Fibroblast of lung (primary cell): ENCODE results near the gene SRPX2.

Experiments
- EZH2 ChIP-seq: IDR thresholded peaks from 2 replicates; pipeline ENCODE4 v1.5.1; 2012; ENCODE audit warnings: low read length, control low read depth, mild to moderate bottlenecking; ENCODE audit errors: missing control alignments
- TF ChIP-seq, protein P1 (sequence below), 2 donors: IDR thresholded peaks in 1 of 2; conservative IDR thresholded peaks in 1 of 2; 1 replicate in 1 of 2; 2 replicates in 1 of 2; pipeline ENCODE4 v1.5.1; 2011 to 2012; ENCODE audit warnings: low read length in 2 of 2, control low read depth in 1 of 2, inconsistent platforms in 1 of 2, low read depth in 1 of 2, mild to moderate bottlenecking in 1 of 2

DNA sequence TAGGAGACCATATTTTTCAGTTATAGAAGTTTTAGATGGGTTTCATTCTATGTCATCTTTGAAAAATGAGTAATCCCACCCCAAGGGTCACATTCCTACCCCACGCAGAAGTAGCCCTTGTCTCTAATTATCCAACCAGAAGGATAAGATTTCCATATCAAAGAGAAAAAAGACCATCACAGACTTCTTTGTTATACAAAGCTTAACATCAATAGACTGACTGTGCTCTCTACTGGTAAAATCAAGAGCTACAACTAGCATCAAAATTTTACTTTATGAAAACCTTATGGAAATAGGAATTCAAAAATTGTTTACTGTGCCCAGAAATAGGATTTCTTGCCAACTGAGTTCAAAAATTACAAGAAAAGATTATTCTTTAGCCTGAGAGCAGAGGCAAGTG is 34.4 kb upstream of the SRPX2 start:
- TF ChIP-seq EZH2 = no peak
- TF ChIP-seq, protein P1, sequence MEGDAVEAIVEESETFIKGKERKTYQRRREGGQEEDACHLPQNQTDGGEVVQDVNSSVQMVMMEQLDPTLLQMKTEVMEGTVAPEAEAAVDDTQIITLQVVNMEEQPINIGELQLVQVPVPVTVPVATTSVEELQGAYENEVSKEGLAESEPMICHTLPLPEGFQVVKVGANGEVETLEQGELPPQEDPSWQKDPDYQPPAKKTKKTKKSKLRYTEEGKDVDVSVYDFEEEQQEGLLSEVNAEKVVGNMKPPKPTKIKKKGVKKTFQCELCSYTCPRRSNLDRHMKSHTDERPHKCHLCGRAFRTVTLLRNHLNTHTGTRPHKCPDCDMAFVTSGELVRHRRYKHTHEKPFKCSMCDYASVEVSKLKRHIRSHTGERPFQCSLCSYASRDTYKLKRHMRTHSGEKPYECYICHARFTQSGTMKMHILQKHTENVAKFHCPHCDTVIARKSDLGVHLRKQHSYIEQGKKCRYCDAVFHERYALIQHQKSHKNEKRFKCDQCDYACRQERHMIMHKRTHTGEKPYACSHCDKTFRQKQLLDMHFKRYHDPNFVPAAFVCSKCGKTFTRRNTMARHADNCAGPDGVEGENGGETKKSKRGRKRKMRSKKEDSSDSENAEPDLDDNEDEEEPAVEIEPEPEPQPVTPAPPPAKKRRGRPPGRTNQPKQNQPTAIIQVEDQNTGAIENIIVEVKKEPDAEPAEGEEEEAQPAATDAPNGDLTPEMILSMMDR (conservative IDR thresholded peaks at IDR 0.05 in 1 of 2, IDR thresholded peaks at IDR 0.05 in 1 of 2; ENCODE audit: low read depth in 1 of 2, low read length in 2 of 2) = no peak
